Cardiac muscle cell (in vitro differentiated cells and primary cell): Measurements from ENCODE around the gene BAG3. TPM values are rescaled to one million over a fixed set of nuclear protein-coding genes. Genes with fewer than 3 reads are reported as not detected.

Source experiments
- DNase-seq, 2 donors: peaks; one replicate each; pipeline versions ENCODE4 v3.0.0 to v3.0.0-alpha.2; 2010 to 2017; ENCODE audit warnings: low read depth in 1 of 2, low spot score in 1 of 2
- H3K27ac ChIP-seq: fragments of 200-600 bp; sonication (generic); 2 replicates; pipeline ENCODE4 v1.5.1; 2016
- H3K27me3 ChIP-seq: fragments of 200-600 bp; sonication (generic); 2 replicates; pipeline ENCODE4 v1.6.0; 2016; ENCODE audit warnings: control low read depth
- H3K36me3 ChIP-seq: fragments of 200-600 bp; sonication (generic); 2 replicates; pipeline ENCODE4 v1.5.1; 2016; ENCODE audit warnings: control low read depth
- H3K4me1 ChIP-seq: fragments of 200-600 bp; sonication (generic); 2 replicates; pipeline ENCODE4 v1.8.1; 2017; ENCODE audit warnings: low read depth, mild to moderate bottlenecking, mixed run types
- H3K4me3 ChIP-seq: fragments of 200-600 bp; sonication (generic); 2 replicates; pipeline ENCODE4 v1.5.1; 2016; ENCODE audit warnings: mild to moderate bottlenecking
- H3K9me3 ChIP-seq: fragments of 200-600 bp; sonication (generic); 2 replicates; pipeline ENCODE4 v1.5.1; 2017; ENCODE audit warnings: low read depth, mild to moderate bottlenecking, control low read depth
- CTCF ChIP-seq: IDR thresholded peaks from 2 replicates; pipeline ENCODE4 v1.5.1; 2012; ENCODE audit warnings: low read depth, mild to moderate bottlenecking, low read length
- polyA plus RNA-seq: library from polyadenylated mRNA; unstranded; fragments of >200 nt; fragmentation: Nextera tagmentation; extraction: Ambion mirVana; gene quantifications from 2 replicates; pipeline ENCODE4 v1.2.1, GENCODE V29; 2016
- total RNA-seq: library from RNA; depleted of rRNA; stranded (reverse); fragments of >200 nt; gene quantifications from 2 replicates; pipeline ENCODE4 v1.2.3, GENCODE V29; 2016

The BAG3 gene
- 37.8 and 45.4 TPM in 2 replicates for total RNA-seq
- 62.3 and 64.2 TPM in 2 replicates for polyA plus RNA-seq

DNA sequence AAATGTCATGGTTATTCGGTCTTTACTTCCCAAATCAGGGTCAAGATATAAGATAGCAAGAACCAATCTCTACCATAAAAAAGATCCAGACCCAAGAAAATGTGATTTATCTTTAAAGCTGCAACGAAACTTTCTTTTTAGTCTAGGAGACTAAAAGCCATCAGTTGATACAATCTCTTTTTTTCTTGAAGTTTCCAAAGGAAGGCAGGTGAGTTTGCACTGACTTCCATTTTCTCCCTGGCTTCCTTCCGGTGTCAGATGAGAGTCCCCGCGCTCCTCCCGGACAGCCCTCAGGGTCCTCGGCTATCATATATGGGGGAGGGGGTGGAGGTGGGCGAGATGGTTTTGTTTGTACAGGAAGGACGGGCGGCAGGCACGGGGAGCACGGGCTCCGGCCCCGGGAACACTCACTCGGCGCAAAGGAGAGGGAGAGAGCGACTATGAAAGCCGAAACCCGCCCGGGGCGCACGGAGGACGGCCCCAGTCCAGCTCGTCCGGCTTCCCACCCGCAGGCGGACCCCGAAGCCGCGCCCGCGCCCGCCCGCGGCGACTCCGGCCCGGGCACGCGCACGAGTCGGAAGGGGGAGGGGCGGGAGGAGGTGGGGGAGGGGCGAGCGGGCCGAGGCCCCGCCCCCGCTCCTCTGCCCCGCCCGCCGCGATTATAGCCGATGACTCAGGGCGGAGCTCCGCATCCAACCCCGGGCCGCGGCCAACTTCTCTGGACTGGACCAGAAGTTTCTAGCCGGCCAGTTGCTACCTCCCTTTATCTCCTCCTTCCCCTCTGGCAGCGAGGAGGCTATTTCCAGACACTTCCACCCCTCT is at the start of gene BAG3:
BAG3 (plus strand) TSS at position 689 of the 822 bp plus-strand sequence. CDS start 296 bp downstream, outside the sequence.
- TF ChIP-seq CTCF, result no peak
- H3K4me3 ChIP-seq, result peak within 1 kb of the TSS; percentile 92
- H3K27ac ChIP-seq, result peak within 1 kb of the TSS; percentile 91
- H3K9me3 ChIP-seq, result no peaks in the 10 kb centered on the region
- no peaks in the 10 kb centered on the region for H3K27me3 ChIP-seq
- H3K4me1 ChIP-seq, result peaks cover 14% of the 10 kb centered on the region
- peak; percentile 95 to 96 for DNase-seq
- H3K36me3 ChIP-seq, result no peaks in the 10 kb centered on the region

DNA sequence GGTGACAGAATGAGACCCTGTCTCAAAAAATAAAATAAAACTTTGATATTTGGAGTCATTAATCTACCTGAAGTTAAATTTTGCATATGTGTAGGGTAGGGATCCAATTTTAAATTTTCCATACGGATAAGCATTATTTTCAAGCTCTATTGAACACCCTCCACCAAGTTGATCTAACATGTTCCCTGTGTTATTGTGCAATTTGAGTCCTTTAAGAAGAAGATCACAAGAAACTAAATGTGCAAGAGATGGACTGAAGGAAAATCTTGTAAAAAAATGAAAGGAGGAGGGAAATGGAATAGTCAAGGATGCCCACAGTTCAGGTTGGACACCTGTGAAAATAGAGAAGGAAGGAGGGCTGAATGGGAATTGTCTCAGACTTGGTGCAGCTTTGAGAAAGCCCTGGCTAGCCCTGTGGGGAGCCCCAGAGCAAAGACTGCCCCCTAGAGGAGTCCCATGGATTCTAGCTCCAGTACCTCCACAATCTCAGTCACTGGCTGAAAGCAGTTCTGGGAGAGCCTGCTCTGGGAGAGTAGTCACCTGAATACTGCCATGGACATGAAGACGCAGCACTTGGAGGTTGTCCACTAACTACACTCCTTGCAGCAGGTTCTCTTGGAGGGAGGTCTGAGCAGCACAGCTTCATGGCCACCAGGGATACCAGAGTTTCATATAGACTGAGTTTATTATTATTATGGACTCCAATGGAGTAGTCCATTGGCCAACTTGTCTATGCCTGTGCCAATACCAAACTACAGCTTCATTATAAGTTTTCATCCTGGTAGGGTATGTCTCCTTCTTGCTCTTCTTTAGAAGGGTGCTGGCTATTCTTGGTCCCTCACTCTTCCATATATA is 48.7 kb upstream of the BAG3 start:
- Histone ChIP-seq H3K36me3 (no peaks in the 10 kb centered on the region), H3K9me3 (no peaks in the 10 kb centered on the region), H3K4me3 (no peak overlapping the region), H3K27ac (no peak overlapping the region), H3K4me1 (no peaks in the 10 kb centered on the region), H3K27me3 (no peaks in the 10 kb centered on the region)
- peak; percentile 47 to 60 for DNase-seq
- peak; percentile 70 for TF ChIP-seq CTCF

GRCh38 chr10:119604468-119604867 is 46.7 kb upstream of the BAG3 start:
- TF ChIP-seq CTCF, result no peak
- DNase-seq, result no peak
- H3K36me3 ChIP-seq, result no peaks in the 10 kb centered on the region
- H3K9me3 ChIP-seq, result no peaks in the 10 kb centered on the region
- H3K4me1 ChIP-seq, result no peaks in the 10 kb centered on the region
- no peak overlapping the region for H3K4me3 ChIP-seq
- H3K27me3 ChIP-seq, result no peaks in the 10 kb centered on the region
- H3K27ac ChIP-seq, result no peak overlapping the region

DNA sequence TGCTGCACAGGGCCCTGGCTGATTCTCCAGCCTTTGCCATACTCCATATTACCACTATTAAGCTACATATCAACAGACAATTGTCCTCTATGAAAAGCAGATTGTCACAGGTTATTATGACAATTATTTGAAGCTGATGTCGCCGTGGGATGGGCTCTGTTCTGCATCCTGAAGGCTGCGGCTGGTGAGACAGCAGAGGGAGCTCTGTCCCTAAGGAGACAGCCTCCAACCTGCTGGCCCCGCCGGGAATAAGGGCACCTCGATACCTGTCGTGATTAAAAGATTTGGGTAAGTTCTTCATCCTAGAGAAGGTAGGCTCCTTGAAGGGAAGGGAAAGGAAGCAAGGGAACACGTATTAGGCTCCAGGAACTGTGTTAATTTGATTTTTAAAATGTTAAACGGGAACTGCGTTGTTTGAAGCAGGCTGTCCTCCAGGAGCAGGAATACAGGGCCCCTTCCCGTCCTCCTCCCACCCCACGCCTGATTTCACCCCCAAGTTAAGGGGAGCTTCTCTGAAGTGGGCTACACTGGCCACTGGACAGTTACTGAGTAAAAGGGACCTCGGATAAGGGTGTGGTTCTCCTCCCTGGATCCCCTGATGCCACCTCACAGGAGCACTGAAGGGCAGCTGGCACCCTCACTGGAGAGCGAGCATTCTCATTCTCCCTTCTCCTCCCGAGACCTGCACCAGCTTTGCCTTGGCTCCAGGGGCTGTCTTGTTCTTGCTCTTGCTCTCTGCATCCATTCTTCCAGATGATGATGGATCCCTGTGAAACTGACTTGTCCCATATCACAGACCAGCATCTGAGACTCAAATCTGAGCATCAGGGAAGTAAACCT is 42.6 kb upstream of the BAG3 start:
- DNase-seq, result peak; percentile 29 to 56
- TF ChIP-seq CTCF, result peak; percentile 62
- Histone ChIP-seq H3K9me3 (no peaks in the 10 kb centered on the region), H3K36me3 (no peaks in the 10 kb centered on the region), H3K4me1 (no peaks in the 10 kb centered on the region), H3K27me3 (no peaks in the 10 kb centered on the region), H3K27ac (no peak overlapping the region), H3K4me3 (no peak overlapping the region)

DNA sequence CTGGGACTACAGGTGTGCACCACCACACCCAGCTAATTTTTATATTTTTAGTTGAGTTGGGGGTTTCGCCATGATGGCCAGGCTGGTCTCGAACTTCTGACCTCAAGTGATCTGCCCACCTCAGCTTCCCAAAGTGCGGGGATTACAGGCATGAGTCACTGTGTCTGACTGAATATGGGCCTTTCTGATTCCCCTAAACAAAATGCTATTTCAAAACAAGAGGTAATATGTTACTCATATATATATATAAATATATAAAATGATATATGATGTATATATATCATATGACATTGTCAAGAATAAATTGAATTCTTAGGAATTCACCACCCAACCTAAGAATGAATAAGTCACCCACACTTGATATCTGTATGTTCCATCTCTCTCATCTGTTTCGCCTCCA is 41.7 kb upstream of the BAG3 start:
- no peaks in the 10 kb centered on the region for H3K9me3 ChIP-seq
- H3K27me3 ChIP-seq, result no peaks in the 10 kb centered on the region
- H3K36me3 ChIP-seq, result no peaks in the 10 kb centered on the region
- TF ChIP-seq CTCF, result no peak
- H3K4me3 ChIP-seq, result no peak overlapping the region
- no peaks in the 10 kb centered on the region for H3K4me1 ChIP-seq
- H3K27ac ChIP-seq, result no peak overlapping the region
- DNase-seq, result no peak
